GM19395 (cell line): ENCODE data around the gene ZC3H18.

Experiments
- ATAC-seq: cut with Tn5 transposase; IDR thresholded peaks from one replicate; pipeline ENCODE4 v1.9.1; 2021; ENCODE audit warnings: mild to moderate bottlenecking, moderate library complexity; ENCODE audit not compliant: unreplicated experiment

ZC3H18 gene

DNA sequence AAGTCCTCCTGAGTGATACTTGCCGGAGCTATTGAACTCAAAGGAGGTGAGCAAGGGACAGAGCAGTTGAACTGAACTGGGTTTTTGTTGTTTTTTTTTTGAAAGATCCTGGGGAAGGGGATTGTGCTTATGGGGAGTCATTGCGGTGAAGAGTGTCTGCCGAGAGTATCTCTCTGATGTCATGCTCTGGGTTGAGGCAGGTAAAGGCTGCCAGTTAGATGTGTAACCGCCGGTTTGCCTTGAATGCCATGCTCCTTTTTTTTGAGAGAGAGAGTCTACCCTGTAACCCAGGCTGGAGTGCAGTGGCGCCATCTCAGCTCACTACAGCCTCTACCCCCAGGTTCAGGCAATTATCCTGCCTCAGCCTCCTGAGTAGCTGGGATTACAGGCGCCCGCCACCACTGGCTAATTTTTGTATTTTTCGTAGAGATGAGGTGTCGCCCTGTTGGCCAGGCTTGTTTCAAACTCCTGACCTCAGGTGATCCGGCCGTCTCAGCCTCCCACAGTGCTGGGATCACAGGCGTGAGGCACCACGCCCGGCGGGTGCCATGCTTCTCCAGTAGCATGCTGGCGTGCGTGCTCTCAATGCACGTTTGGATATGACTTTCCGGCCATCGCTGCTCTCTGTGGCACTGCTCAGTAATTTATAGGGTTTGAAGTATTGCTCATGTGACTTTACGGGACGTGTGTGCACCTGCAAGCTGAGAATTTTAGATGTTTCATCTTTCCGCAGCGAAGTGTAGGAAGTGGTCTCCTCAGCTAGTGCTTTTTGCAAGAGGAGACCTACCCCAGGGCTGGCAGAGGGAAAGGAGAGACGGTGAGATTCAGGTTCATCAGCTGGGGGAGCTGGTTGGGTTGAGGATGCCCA lies 8.5 kb downstream of the ZC3H18 start:
- ATAC-seq, result no peak

DNA sequence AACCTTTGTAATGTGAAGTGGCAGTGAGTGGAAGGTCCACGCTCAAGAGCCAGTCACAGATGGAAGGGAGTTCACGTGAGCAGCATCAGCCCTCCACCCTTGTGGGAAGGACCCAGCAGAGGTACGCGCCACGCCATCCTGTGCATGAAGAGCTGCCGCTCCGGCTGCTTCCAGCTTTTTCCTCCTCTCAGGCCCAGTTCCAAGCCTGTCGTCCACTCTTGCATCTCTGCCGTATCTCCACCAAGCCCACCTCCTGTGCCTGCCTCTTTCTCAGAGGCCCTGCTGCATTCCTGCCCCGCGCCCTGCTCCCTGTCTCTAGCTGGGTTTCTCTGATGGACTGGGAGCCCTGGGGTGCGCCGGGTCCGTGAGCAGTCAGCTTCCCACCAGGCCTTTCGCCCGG lies 10.2 kb downstream of the ZC3H18 start:
- no peak for ATAC-seq

DNA sequence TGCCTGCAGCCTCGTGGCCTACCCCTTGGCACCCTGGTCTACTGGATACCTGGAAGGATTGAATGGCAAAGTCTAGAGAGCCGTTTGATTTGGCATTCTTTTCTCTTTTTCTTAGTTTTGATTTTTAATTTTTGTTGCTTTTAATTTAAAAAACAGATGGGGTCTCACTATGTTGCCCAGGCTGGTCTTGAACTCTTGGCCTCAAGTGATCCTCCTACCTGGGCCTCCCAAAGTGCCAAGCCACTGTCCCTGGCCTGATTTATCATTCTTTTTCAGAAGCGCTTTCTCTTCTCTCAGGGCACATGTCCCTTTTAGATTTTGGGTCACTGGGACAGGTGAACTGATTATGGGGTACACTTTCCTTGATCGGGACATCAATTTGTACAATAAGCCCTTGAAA lies 10.8 kb downstream of the ZC3H18 start:
- no peak for ATAC-seq

DNA sequence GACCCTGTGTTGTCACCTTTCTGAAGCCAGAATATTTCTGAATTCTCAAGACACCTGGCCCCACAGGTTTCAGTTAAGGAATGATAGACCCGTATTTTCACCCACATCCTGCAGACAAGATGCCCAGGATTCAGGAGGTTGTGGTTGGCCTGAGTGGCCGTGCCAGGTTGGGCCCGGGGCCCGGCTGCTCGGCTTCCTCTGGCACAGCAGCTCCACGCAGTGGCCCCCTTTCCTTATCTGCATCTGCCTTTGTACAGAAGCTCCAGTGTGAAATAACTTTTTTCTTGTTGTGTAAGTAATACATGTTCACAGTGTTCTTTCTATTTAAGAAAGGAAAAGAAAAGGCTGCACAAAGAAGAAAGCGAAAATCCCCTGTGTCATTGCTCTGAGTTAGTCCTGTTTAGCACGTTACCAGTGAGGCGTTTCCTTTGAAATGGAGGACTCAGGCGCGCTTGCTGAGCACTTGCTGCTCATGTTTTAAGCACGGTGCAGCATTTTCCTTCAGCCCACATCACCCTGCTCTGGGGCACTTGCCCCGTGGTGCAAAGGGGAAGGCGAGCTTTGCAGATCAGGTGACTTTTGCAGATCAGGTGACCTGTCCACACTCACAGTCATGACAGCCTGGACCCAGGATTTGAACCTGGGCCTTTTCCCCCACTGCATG lies 12.8 kb downstream of the ZC3H18 start:
- no peak for ATAC-seq

DNA sequence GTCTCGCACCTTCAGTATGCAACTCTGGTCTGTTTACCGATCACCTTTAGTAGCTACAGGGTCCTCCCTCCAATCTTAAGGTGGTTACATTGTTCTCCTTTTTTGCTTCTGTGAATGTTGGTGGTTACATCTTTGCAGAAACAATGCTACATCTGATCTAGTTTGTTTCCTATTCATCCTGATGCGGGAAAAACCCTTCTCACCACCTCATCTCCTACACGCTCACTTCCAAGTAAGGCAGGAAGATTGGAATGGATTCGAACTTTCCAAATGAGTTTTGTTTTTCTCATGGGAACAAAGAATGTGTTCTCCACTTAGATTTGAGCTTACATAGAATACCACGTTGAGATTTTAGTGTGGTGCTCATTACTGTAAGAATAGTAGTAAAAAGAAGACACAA lies 14.5 kb downstream of the ZC3H18 start:
- ATAC-seq, result no peak

DNA sequence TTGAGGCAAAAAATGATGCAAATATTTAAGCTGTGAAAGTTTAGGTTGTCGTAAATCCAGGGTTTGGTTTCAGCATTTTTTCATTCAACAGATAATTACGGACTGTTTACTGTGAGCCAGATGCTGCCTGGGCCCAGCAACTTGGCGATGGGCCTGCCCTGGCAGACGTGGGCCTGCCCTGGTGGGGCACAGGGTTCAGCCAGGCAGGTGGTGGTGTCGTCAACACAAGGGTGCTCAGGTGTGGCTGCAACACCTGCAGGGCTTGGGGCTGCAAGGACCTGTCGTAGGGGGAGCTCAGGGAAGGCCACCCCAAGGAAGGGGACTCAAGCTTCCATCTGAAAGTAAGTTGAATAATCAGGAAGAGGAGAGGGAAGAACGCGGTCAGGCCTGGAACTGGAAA lies 15.1 kb downstream of the ZC3H18 start:
- ATAC-seq, result no peak

DNA sequence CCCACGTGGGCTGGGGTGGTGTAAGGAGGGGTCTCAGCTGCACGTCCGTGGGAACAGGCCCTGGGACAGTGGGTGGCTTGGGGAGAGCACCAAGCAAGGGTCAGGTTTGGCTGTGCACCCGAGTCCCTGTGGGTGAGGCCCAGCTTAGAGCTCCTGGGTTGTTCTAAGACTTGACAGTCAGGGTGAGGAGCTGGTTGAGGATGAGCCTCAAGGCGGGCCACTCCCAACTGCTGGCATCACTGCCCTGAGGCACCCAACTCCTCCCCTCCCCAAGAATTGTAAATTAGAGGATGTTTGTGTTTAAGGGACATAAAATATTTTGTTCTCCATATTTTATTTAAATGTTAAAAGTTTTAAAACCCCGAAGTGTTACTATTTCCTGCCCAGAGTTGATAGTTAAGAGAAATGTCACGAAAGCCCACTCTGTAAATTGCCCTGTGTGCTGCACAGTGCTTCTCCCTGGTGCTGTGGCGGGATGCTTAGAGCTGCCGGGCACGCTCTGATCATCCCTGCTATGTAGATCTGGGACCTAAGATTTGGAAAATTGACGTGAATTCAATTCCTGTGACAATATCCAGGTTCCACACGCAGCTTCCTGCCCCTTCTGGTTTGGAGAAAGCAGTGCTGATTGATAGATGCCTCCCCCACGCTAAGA lies 15.9 kb downstream of the ZC3H18 start:
- no peak for ATAC-seq

DNA sequence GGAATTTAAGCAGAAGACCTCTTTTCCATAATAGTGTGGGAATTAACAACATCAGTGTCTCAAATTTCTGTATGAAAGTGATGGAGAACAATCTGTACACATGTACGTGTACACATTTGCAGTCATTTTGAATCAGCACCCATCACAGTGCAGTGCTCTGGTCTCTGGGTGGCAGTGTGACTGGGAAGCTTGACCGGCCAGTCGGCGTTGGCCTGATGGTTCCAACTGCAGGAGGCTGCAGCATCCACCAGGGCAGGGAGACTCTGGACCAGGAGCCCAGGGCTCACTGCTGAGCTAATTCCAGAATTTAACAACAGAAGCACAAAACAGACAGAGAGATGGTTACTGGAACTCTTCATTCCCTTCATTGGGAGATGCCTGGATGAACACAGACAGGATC lies 17.9 kb downstream of the ZC3H18 start:
- ATAC-seq, result no peak

DNA sequence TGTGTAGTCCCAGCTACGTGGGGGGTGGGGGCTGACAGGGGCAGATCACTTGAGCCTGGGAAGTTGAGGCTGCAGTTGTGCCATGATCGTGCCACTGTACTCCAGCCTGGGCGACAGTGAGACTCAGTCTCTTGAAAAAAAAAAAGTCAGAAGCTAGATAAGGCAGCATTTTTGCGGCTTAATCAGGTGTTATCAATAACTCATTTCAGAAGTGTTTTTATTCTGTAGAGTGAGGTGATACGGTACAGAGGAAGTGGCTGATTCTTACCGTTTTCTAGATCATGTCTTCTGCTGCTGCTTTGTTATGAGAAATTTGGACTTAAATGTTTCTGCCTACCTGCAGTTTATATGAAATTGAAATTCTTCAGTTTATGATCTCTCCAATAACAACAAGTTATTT lies 18.6 kb downstream of the ZC3H18 start:
- no peak for ATAC-seq

DNA sequence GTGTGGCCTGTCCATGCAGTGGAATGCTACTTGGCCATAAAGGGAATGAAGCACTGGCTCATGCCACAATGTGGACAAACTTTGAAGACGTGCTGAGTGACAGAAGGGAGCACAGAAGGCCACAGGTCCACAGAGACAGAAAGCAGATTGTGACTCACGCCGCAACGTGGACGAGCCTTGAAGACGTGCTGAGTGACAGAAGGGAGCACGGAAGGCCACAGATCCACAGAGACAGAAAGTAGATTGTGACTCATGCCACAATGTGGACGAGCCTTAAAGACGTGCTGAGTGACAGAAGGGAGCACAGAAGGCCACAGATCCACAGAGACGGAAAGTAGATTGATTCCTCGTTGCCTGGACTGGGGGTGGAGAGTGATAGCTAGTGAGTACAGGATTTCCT lies 19.2 kb downstream of the ZC3H18 start:
- ATAC-seq, result no peak

DNA sequence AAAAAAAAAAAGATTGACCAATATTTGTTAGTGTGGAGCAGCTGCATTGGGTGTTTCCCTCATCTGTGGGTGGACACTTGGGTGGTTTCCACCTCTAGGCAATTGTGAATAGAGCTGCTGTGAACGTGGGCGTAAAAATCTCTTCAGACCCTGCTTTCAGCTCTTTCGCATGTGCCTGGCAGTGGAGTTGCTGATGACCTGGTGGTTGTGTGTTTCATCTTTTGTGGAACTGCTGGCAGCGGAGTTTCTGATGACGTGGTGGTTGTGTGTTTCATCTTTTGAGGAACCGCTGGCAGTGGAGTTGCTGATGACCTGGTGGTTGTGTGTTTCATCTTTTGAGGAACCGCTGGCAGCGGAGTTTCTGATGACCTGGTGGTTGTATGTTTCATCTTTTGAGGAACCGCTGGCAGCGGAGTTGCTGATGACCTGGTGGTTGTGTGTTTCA lies 21.4 kb downstream of the ZC3H18 start:
- no peak for ATAC-seq

DNA sequence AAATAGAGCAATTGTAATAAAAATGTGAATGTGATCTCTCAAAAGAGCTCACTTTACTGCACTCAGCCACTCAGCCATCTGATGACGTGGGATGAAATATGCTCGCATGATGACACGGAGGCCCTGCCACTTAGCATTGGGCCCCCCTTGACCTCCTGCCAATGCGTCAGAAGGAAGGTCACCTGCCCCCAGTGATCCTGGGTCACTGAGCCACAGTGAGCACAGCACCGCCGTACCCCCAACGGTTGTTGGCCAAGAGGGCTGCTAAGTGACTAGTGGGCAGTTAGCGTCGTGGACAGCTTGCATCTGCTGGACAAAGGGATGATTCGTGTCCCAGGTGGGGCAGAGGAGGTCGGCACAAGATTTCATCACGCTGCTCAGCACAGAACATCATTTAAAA lies 22.9 kb downstream of the ZC3H18 start:
- no peak for ATAC-seq

DNA sequence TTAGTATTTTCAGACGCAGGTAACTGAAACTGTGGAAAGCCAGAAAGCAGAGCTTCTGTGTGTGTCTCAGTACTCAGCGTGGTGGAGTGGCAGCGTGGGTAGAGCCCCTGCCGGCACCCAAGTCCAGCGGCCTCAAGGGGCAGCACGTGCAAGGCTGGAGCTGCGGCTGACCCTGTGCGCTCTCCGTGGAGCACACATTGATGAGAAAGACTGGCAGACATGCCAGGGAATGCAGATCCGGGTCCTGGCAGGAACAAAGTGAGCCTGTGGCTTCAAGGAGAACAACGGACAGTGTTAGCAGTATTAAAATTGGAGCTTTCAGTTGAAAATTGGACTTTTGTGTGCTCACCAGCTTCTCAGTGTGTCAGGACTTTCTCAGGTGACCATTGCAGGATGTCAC lies 23.3 kb downstream of the ZC3H18 start:
- no peak for ATAC-seq

DNA sequence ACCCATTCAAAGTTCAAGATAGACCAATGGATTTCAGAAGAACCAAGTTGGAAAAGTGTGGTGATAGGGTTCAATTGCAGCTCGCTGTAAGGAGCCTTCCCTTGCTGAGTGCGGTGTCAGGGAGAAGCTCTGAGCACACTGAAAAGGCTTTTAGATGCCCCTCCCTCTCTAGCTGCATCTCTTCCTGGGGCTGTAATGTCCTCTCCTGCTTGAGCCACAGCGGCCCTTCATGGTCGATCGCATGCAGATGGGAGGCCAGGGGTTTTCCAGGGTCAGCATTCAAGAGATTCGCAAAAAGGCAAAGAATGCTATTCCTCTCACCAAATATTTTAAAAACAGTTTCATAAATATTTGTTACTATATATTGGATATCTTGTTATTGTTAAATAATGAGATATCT lies 23.7 kb downstream of the ZC3H18 start:
- no peak for ATAC-seq

DNA sequence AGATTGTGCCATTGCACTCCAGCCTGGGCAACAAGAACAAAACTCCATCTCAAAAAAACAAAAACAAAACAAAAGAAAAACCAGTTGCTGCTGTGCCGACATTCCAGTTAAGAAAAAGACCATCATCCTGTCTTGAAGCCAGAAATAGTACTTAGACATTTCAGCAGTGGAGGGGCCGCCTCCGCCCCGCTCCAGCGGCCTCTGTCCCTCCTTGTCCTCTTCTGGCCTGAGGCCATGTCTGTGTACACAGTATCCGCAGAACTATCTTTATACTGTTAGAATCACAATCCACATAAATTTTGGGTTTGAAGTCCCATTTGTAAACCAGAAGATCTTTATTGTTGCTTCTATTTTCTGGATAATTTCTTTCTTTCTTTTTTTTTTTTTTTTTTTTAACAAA lies 24.9 kb downstream of the ZC3H18 start:
- ATAC-seq, result no peak

DNA sequence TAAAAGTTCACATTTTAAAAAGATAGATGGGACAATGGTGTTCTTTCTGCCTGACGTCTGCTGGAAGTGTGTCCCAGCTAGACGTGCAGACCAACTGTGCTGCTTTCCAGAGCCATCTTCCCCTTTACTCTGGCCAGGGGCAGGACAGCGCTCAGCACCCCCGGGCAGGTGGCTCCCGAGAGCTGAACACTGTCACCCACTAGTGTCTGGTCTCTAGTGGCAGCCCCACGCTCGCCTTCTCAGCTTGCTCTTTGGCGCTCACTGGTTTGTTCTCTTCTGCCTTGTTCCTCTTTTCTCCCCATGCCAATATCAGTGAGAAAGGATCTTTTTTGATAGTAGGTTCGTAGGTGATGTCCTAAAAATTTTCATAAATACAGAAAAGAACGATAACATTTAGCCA lies 25.7 kb downstream of the ZC3H18 start:
- no peak for ATAC-seq

DNA sequence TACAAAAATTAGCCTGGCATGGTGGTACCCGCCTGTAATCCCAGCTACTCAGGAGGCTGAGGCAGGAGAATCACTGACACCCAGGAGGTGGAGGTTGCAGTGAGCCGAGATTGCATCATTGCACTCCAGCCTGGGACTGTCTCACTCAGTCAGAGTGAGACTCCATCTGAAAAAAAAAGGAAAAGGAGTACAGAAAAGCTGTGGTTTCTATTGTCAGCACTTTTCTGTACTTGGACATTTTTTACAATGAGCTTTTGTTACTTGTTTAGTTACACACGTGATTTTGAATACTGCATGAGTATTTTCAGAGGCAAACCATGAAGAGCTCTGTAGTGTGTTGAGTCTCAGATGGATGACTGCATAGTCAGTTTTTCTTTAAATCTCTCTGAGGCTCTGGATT lies 26.3 kb downstream of the ZC3H18 start:
- ATAC-seq, result no peak

DNA sequence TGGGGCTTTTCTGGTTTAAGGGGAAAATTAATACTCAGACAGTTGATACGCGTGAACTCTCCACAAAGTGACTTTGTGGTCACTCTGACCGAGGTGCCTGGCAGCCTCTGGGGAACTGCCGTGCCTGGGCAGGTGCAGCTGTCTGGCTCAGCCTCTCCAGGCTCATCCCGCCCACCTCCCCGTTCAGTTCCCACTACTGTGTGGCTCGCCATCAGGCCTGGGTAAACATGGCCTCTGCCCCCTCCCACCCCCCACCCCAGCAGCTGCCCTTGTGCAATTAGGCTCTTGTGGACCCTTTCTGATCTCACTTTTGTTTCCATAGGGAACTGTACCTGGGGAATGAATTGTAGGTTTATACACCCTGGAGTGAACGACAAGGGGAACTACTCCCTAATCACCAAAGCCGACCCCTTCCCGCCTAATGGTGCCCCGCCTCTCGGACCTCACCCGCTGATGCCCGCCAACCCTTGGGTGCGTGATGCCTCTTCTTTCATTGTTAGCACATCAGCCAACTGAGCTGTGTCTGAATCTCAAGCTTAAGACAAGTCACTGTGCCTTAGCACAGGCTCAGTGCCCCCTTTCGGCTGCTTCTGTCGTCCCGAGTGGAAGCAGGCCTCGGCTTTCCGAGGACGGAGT lies 27.8 kb downstream of the ZC3H18 start:
- ATAC-seq, result no peak

DNA sequence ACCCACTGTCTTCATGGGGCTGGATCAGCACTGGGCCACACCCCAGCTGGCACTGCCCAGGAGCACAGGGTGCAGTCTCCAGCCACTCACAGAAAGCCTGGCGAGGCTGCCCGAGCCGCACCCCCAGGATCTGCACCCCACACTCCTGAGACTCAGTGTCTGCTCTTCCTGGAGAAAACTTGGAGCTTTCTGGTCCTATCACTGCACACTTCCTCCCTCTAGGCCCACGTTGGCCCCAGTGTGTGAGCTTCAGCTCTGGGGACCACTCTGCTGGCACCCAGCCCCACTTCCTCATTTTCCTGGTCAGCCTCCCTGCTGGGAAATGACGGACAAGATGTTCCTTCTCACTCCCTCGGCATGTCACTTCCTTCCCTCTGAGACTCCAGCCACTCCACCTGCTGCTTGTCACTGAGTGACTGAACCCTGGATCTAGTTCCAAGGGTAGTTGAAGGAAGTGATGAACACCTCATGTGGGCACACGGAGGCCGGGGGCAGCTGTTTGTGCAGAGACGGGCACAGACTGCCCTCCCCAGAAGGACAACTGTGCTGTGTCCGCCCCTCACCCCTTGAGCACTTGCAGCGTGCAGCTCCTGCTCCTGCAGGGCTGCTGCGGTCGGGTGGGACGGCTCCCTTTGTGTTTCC lies 29.0 kb downstream of the ZC3H18 start:
- ATAC-seq, result no peak

DNA sequence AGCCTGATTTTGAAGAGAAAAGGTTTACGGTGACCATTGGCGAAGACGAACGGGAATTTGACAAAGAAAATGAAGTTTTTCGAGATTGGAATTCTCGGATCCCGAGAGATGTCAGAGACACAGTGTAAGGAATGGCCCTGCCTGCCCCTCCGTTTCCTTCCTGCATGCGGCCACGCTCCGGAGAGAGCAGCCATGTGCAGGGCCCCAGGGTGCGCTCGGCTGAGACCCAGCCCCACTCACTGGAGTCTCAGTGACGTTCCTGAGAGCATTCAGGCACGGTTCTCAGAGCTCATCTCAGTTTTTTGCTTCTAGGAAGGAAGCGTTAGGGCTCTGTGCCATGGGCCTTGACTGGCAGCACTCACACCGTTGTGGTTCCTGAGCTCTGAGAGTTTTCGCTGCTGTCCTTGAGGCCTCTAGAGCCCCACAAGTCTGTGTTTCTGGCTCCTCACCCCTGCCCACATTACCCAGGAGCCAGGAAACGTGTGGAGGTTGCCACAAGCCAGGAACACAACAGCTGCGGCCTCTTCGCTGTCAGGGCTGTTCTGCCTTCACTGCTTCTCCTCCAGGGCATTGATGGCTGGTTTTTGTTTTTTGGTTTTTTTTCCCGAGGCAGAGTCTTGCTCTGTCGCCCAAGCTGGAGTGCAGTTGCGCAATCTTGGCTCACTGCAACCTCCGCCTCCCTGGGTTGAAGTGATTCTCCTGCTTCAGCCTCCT lies 29.8 kb downstream of the ZC3H18 start:
- ATAC-seq, result no peak

DNA sequence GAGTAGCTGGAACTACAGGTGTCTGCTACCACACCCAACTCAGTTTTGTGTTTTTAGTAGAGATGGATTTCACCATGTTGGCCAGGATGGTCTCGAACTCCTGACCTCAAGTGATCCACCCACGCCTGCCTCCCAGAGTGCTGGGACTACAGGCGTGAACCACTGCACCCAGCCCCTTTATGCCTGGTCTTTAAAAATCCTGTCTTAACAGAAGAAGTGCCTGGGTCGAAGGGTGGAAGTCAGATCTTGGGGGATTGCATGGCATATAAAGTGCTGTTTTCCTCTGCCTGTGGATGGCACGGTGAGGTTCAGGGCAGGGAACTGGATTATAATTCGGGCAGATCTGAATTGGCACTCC lies 30.3 kb downstream of the ZC3H18 start:
- no peak for ATAC-seq
